Stimulated activated CD8-positive, alpha-beta memory T cell treated with anti-CD3 and anti-CD28 coated beads, Interleukin-12 subunit alpha, Interleukin-12 subunit beta, amount 100 ng/mL, for 24 hours (primary cell): ENCODE results near the gene SP3.

Source experiments
- DNase-seq: peaks from one replicate; pipeline ENCODE4 v3.0.0-alpha.2; 2020; ENCODE audit errors: extremely low read depth

The SP3 gene

DNA sequence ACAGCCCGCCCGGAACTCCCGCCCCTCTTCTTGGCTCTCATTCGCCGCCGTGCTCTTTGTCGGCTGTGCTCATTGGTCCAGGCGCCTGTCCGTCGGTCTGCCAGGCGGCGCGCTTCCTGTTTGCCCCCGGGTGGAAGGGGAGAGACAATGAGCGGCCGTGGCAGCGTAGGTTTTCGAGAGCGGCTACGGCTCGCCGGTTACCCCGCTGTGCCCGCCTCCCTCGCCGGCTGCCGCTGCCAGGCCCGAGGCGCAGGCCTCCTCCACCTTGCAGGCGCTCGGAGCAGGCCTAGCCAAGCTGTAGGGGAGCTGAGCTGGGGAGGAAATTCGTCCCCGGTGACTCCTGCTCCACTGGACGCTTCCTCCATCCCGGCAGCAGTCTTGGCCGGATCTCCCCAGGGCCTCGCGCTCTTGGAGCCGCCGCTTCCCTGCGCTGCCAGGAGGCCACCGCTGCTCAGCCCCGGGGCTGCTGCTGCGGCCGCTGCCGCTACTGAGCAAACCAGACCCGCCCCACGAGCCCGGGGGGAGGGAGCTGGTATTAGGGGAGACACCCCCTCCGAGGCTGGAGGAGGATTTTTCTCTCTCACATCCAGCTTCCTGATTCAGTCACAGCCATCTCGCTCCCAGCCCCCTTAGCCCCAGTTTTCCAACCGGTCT is at the start of gene SP3:
TSS of gene SP3 (minus strand) at position 2 of the 654 bp plus-strand sequence. CDS start 202 bp downstream, outside the sequence.
- DNase-seq, result peak; percentile 92

DNA sequence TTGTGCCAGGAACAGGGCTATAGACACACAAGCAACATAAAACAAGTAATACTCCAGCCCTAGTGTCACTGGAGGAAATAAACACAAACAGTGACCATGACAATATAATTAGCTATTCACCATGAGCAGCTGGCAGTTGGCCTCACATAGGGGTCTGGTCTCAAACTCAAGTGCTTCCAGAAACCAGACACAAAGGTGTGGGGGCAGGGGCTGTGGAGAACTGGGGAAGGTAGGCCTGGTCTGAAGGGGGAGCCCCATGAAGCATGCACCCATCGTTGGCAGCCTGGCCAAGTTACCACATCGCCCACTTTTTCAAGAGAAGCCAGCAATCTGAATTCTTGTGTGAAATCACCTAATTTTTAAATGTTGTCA is 49.5 kb upstream of the SP3 start:
- no peak for DNase-seq

DNA sequence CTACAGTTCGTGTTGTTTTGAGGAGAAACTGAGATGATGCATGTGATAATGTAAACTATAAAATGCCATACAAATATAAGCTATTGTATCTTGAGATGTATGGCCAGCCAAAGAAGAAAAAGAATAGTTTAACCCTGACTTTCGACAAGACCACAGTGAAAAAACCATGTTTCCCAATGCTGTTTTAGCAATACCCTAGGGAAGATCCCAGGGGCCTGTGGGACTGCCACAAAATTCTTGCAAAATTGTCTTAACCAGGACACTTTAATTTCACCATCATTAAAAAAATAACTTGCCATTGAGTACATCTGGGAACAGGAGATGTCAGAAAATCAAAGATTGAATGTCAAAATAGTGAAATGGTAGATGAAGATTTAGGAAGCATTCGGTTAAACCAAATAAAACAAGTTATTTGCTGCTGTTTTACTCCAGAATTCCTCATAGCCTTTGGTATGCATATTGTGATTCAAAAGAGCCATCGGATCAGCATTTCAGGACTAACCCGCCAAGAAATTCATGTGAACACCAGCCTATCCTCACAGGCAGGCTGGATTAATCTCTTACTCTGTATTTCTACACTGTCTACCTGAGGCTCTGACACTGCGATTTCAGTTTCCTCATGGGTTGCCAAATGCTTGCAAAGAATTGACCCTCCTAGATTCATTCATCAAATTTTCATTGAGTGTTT is 49.0 kb upstream of the SP3 start:
- no peak for DNase-seq

DNA sequence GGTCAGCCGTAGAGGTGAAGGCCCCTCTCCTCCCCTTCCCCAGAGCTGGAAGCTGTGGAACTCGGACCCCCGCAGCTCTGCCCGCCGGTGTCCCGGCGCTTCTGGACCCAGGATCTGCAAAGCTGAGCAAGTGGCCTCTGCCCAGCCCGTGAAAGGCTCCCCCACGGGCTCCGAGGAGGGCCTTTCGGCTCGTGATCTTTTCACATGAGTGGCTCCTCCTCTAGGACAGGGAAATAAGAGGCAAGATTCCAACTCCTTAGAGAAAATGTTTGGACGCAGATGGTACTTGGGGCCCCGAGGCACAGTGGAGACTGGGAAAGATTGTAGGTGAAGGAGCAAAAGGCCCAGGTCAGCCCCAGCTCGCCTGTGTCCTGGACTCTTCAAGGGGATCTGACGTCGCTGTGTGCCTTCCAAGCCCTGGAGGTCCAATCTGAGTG is 48.2 kb upstream of the SP3 start:
- DNase-seq, result no peak

DNA sequence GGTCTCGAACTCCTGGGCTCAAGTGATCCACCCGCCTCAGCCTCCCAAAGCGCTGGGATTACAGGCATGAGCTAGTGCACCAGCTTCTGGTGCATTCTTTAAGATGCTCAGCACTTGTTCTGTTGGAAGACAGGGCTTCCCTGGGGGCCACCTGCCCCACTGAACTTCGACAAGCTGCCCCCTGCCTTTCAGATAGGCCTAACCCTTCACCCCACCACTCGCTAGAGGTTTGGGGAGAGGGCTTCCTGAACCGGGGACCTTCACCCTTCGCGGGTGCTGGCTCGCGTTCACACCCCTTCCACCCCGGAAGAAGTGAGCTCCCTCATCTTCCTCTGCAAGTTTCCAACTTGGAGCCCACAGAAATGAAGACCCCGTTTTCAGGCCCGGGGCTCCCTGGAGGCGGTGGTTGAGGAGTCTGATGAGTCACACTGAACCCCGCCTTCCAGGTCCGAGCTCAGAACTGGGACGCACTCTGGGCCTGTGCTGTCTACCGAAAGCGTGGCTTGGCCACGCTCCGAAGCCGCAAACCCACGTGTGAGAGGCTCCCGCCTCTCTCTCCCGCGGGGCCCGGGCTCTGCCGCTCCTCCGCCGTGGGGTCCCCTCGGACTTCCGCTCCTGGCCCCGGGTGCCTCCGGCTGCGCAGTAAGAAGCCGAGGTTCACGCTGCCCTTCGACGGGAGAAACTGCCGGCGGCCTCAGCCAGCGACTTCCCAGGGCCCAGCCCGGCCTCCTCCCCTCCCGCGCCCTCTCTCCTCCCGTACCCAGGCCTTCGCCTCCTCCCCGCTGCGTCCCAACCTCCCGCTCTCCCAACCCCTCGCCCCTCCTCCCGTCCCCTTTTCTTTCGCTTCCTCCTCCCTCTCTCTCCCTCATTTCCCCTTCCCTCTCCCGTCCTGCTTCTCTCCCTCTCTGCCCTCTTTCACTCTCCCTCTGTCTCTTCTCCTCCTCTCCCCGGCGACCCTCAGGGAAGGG is 47.5 kb upstream of the SP3 start:
- DNase-seq, result no peak

DNA sequence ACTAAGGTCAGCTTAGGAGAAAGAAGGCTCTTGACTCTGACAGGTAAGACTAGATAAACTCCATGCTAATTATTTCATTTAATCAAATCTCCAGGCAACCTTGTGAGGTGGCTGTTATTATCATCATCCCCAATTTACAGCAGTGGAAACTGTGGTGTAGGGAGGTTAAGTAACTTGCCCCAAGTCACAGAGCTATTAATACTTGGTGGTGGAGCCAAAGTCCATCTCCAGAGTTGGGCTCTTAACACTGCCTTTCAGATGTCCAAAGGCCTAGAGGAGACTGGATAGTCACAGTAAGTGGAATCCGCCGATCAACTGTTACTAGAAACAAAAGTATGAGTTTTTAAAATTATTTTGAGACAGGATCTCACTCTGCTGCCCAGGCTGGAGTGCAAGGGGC is 46.6 kb upstream of the SP3 start:
- no peak for DNase-seq

DNA sequence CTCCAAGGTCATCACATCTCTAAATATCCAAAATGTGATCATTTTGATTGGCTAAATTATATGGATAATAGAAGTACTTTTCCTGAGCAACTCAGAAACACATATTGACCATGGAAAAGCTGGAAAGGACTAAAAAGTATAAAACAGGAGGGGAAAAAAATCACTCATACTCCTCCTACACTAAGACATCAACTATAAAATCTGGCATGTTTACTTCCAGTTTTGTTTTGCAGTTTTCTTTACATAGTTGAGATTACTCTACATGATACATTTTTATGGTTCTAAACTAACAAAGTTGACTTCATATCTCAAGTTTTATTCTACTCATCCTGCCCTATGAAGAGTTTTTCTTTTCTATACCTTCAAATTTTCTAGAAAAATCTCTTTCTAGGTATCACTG is 46.0 kb upstream of the SP3 start:
- DNase-seq, result no peak

DNA sequence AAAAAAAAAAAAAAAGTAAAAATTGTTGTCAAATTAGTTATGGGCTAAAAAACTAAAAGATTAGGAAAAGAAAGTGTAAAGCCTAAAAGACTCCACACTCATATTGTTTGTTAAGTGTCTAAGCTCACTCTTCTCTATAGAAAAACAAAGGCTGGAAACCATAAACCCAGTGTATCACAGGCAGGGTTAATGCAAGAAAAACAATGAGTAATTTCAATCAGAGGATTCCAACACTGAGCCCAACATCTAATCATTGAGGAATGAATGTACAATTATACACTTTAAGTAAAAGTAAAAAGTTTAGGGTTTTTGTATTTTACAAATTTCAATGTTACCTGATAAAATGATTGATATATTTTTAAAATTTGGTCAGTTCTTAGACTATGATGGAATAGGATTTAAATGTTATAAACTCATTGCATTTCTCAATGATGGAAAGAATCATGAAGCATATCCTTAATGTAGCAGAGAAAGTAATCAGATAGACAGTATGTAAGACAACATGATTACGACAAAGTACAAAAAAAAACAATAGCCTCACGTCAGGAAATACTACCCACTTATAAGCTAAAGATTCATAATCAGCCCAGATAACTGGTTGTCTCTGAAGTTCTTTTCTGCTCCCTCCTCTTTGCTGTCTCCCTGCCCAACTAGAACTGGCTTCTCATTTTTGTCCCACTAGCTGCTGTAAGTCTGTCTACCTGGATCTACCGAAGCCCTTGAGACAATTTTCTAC is 44.5 kb upstream of the SP3 start:
- no peak for DNase-seq

DNA sequence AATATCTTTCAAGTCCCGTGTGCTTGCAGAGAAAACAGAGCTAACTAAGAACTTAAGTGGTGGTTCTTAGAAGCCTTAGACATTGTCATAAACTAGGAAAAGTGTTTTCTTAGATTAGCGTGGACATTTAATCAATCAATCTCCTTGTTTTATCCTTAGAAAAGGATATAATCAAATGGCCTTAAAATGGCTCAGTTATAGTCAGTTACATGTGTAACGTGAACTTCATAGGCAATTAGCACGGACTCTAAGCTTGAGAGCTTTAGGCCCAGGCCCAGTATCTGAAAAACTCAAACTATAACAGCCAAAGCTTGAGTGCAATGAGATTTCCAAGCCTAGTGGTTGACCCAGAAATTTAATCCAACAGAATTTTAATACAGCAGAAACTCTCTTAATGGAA is 43.5 kb upstream of the SP3 start:
- no peak for DNase-seq

DNA sequence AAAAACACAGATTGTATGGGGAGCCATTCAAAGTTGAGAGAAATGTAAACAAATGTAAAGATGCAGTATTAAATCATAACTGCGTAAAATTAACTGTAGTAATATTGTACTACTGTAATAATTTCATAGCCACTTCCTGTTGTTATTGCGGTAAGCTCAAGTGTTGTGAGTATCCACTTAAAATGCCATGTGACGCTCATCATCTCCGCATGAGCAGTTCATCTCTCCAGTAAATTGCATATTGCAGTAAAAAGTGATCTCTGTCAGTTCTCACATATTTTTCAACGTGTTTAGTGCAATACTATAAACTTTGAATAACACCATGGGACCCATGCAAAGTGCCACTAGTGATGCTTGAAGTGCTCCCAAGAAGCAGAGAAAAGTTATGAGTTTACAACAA is 41.8 kb upstream of the SP3 start:
- no peak for DNase-seq

DNA sequence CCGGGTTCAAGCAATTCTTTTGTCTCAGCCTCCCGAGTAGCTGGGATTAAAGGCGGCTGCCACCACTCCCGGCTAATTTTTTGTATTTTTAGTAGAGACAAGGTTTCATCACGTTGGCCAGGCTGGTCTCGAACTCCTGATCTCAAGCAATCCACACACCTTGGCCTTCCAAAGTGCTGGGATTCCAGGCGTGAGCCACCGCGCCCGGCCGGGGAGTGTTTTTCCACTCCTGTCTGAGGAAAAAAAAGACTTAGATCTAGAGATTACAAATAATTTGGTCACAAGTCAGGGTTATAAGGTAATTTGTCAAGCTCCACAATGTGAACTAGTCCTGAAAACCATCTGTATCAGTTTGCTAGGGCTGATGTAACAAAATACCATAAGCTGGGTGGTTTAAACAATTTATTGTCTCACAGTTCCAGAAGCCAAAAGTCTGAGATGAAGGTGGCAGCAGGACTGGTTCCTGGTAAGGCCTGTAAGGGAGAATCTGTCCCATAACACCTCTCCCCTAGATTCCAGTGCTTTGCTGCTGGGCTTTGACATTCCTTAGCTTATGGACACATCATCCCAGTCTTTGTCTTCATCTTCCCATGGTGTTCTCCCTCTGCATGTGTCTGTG is 40.7 kb upstream of the SP3 start:
- no peak for DNase-seq

DNA sequence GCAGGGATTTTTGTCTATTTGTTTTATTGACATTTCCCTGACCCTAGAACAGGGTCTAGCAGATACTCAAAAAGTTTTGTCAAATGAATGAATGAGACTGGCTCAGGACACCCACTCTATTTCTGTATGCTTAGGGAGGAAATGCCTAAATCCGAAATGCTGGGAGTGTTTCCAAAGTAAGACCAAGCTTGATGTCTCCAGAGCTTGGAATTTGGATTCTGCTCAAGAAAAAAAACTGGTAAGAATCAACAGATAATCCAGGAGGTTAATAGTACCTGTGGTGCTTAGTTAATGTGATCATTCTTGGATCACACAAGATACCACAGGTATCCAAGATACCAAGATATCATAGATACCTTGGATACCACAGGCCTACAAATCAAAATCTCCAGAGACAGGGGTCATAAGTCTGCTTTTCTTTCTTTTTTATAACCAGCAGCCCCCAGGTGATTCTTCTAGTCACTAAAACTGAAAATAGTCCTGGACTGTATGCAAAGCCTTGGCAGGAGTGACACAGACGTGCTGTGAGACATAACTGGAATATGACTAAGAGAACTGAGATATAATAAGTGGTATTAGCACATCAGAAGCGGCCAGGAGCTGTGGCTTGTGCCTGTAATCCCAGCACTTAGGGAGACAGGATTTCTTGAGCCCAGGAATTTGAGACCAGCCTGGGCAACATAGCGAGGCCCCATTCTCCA is 39.9 kb upstream of the SP3 start:
- no peak for DNase-seq

DNA sequence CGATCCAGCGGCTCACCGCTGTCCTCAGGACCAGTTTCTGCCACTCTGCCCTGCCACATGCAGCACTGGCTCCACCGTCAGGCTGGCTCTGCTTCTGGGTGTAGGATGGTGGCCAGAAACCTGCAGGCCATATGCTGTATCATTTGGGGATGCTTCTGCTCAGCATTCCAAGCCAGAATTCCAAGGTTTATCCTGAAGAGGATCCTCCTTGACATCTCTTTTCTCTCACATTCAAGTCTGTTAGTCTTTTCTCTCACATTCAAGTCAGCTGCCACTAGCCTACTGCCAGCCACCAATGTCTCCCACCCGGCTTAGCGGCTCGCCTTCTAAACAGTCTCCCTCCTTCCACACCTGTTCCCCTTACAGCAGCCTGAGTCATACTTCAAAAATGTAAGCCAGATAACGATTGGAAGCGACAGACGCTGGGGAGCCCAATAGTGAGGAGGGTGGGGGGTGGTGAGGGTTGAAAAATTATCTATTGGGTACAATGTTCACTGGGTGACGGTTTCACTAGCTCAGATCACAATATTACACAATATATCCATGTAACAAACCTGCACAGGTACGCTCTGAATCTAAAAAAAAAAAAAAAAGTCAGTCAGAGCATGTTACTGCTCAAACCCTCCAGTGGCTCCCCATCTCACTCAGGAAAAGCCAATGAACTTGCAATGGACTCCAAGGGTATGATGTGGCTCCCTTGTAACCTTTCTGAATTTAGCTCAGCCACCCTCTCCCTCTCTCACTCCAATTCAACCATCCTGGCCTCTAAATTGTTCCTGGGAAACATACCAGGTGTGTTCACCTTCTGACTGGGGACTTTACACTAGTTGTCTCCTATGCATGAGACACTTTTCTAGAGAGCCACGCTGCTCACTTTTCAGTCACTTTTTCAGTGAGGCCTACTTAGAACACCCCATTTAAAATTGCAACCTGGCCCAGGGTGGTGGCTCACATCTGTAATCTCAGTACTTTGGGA is 38.8 kb upstream of the SP3 start:
- no peak for DNase-seq

DNA sequence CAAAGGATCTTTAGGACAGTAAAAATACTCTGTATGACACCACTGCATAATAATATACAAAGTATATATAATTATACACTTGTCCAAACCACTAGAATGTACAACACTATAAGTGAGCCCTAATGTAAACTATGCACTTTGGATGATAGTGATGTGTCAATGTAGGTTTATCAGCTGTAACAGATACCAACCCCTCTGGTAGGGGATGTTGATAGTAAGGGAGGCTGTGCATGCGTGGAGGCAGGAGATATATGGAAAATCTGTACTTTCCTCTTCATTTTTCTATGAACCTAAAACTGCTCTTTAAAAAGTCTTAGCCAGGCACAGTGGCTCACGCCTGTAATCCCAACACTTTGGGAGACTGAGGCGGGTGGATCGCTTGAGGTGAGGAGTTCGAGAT is 37.5 kb upstream of the SP3 start:
- no peak for DNase-seq

DNA sequence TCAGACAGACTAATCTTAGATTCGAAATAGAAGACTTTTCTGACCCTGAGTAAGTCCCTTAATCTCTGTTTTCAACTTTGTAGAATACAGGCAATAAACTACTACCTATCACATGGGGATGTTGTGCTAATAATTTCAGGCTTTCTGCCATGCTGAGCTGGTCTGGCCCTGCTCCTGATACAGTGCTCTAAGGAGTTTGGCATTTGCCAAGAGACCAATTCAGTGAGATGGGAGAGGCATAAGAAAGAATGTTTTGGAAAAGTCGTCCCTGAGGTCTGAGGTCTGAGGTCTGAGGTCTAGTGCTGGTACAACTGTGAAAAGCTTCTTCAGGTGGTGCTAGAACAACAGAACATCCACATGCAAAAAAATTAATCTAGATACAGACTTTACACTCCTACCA is 35.9 kb upstream of the SP3 start:
- no peak for DNase-seq

DNA sequence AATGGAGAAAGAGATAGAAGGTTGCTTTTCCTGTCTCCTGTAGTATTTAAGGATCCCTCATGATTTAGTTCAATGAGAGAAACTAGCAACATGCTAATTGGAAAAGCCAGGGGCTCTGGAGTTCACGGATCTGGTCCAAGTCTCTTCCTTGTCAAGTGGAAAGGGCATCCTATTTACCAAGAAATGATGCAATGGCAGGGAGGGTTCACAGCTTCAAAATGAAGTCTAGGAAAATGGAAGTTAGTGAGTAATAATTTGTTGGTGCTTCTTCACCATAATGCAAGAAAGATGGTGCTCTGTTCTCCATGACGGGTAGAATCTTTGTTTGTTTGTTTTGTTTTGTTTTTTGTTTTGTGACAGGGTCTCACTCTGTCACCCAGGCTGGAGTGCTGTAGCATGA is 34.6 kb upstream of the SP3 start:
- DNase-seq, result no peak

DNA sequence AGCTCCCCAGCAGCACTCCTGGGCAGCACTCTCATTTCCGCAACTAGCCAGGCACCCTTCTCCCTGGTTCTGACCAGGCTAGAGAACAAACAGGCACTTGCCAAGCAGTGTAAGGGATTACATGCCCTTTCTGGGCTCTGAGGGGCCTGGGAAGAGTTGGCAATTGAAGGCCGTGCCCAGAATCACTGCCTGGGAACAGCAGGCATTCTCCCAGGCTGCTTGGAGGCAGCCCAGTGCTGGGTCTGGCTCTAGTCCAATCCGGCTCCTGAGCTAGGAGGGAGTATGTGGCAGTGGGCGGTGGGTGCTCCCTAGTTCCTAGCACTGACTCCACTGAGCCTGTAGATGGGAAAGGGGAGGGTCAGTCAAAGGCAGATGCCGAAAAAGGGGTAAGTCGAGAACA is 34.1 kb upstream of the SP3 start:
- DNase-seq, result no peak

DNA sequence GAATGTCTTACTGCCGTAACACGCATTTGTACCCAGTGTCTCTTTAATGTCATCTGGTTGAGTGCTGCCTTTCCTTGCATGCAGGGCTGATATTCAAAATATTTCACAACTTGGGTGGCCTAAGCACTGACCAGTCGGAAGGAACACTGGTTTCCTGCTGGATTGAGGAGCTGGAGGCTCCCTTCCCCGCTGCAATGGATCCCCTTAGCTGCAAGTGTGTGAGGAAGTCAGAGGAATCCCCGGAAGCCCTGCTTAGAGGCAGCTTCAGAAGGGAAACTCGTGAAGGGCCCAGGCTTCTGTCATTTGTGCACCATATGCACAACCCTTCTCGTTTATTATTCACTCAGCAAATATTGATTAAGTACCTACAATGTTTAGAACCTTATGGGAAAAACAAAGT is 33.2 kb upstream of the SP3 start:
- no peak for DNase-seq

DNA sequence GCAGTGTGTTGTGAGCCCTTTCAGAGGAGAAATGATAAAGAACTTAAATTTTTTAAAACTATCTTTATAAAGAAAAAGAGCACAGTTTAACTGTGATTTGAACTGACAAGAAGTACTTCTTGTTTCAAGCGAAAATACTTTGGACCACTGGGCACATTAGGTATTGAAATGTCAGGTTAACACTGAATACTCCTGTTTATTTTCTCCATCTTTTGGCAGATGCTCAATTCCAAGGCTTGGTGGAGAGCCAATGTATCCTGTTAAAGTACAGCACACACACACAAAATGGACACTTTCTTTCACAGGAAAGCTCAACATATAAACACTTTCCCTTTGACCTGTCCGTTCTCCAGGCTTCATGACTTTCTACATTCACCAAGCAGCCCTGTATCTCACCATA is 32.6 kb upstream of the SP3 start:
- no peak for DNase-seq

DNA sequence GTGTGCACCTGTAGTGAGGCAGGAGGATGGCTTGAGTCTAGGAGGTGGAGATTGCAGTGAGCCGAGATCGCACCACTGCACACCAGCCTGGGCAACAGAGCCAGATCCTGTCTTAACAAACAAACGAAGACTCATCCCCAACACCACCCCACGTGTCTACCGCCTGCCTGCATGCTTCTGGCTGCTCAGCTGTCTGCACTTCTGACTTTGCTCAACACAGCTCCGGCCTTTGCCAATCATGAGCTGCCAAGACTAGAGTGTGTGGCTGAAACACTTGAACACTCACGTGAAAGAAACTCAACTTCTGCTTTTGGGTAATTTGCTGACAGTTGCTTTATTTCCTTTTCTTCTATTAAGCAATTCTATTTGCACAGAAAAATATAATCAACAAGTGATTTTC is 32.1 kb upstream of the SP3 start:
- DNase-seq, result no peak
